Umbilical cord (tissue), 2 donors: Measurements from ENCODE around the gene SGCD. TPM values are rescaled to one million over a fixed set of nuclear protein-coding genes. Genes with fewer than 3 reads are reported as not detected.

Source experiments
- DNase-seq: peaks from one replicate; pipeline ENCODE4 v3.0.0-alpha.2; 2015; ENCODE audit warnings: low spot score
- total RNA-seq: library from RNA; depleted of rRNA; stranded (reverse); fragments of >200 nt; gene quantifications from one replicate; pipeline ENCODE4 v1.2.3, GENCODE V29; 2014; ENCODE audit warnings: low replicate concordance; ENCODE audit not compliant: insufficient read depth

SGCD gene
- total RNA-seq, 1 donor from 2014 or later = 43.8 TPM

DNA sequence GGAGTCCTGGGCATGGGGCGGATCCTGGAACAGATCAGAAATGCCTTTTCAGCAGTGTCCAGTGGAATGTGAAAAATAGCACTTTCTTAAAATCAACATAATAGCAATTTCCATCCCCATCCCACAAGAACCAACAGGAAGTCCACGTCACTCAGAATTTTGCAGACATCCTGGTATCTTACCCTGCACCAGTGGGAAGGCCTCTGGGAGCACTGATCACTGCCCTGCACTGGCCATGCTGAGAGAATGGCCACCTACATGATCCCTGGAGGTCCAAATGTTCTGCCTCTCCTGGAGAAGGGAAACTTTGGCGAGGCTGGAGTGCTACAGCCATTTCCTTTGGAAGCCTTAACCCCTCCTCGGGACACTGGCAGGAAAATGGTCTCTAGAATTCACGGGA lies 173.8 kb downstream of the SGCD start:
- no peak for DNase-seq

DNA sequence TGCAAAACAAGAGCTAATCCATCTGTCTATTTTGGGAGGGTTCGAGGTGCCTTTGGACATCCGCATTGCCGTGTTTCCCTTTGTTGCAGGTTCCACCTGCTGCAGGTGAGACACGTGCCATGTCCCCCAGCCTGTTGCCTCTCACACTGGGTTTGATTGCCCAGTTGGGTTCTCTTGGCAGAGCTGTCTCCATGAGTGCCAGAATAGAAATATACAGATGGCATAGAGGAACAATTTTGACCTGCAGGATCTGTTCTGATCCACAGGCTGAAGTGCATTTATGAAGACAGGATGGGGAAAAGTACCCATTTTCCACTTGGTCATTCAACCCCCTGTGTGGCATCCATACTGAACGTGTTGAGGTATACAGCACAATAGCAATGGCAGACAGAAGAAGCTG lies 178.1 kb downstream of the SGCD start:
- no peak for DNase-seq

DNA sequence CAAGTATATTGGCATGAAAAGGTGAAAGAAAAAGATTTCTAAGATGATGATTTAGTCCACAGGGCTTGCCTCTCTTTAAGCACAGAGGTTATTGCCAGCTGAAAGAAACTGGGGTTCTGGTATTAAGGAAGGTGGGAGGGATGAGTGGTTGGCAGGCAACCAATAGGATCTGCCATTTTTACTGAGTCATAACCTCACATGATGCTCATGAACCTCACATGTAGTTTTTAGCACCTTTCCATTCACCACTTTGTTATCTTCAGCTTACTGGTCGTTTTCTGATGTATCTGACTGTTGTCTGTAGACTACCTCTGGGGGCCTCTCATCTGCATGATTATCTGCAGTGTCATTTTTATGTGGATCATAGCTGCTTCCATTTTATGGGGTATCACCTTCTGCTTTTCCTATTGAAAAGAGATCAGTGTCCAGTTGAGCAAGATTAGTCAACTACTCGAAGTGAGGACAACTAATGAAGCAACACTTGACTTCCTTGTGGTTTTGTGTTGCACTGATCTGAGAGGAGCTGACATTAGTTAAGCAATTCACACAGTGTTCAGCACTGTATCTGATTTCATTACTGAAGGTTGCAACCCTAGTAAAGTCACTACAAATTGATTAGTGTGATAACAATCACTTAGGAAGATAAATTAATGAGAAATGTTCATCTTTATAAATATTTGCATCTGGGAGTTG lies 186.3 kb downstream of the SGCD start:
- DNase-seq = no peak

DNA sequence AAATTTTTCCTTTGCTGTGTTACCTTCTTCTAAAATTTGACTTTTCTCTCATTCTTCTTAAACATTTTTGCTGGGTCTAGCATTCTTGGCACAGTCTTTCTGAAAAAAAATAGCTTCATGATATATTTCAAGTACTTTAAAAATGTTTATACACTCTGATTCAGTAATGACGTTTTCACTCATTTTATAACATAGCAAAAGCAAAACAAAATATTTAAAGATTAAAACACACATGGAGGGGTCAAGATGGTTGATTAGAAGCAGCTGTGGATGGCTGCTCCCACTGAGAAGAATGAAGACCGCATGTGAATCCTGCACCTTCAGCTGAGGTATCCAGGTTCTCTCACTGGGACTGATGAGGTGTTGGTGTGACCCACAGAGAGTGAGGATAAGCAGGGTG lies 188.2 kb downstream of the SGCD start:
- no peak for DNase-seq

DNA sequence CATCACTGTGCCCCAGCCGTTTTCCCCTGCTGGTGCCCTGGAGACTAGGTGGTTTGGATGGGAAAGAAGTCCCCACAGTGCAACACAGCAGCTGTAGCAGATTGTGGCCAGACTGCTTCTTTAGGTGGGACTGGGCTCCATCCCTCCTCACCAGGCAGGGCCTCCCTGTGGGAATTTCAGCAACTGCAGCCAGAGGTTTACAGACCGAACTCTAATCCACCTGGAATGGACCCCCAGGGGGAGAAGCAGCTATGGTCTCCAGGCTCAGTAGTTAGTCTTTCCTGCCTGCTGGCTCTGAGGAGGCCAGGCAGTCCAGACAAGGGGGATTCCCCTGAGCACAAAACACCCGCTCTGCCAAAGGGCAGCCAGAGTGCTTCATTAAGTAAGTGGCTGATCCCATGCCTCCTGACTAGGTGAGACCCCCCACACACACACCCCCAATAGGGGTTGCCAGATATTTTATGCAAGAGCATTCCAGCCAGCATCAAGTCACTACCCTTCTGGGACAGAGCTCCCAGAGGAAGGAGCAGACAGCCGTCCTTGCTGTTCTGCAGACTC lies 188.9 kb downstream of the SGCD start:
- DNase-seq = no peak

DNA sequence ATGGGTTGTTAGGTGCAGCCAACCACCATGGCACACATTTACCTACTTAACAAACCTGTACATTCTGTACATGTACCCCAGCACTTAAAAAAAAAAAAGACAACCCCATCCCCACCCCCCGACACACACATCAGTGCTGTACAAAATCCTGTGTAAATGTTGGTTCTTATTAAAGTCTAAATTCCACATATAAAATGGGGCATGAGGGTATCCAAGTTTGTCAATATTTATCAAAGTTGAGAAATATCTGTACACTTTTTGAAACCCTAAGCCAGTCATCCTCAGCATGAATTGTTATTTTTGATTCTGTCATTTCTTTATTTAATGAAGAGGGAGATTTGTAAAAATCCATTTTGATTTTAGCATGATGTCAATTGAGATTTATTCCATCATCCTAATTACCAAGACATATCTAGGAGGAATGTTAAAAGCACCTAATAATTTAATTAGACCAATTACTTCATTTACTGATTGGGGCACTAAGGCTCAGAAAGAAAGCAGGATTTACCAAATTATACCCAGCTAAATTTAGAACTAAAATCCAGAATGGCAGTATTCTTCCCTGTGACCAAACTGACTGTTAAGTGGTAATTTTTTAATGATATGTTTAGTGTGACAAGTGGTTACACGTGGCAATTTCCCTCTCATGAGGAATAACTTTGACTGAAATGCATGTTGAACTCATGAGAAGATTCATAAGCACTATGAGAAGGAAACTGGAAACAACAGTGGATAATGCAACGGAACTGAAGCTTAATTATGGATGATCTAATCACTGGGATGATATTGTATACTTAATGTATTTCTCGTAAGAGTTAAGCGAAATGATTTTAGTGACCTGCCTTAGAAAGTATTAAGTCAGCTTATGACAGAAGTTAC lies 195.9 kb downstream of the SGCD start:
- DNase-seq = no peak

DNA sequence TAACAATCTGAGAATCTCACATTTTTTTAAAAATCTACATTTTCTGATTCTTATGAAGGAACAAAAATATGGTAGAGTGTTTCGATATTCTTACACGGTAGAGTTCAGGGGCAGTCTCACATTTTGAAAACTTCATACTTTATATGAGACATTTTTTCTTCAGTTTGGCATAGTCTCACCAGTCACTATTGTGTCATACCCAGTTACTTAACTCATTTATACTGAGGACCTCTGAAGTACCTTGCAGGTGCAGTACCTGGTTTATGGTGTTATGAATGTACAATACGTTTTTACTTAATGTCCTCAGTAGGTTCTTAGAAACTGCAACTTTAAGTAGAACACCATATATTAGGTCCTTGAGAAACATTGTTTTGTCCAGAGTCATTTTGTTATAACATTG lies 196.6 kb downstream of the SGCD start:
- no peak for DNase-seq

DNA sequence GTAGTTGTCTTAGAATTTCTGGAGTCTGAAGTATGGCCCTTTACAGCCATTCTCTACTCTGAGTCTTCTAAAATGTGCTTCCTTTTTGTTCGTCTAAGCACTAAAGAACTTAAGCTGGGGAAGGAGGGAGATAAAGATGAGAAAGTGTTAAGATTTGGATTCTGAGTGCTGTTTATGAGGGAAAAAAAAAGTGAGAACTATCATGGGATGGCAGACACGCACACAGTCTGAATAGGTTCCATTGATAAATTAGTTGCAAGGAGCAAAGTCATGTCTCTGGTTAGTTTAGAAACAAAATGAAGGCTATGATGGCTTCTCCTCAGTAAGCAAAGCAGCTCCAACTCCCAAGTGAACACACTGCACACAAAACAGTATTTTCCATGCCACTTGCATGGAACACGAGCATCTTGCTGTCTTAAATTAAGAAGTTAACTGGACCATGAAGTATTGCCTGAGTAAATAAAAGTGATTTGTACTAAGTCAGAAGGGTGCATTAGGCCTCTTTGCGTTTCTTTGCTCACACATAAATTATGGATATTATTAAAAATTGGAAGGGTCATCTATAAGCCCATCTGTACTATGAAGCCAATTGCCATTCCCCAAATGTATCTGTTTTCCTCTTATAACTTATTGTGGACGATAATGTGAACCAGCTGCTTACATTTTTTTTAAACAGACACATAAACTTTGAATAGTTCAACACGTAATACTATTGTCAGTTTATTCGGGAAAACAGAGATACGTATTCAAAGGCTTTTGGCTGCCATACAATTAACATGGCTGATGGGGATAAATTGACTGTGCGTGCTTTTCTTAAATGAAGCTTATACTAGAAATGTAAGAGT lies 199.3 kb downstream of the SGCD start:
- DNase-seq = no peak

DNA sequence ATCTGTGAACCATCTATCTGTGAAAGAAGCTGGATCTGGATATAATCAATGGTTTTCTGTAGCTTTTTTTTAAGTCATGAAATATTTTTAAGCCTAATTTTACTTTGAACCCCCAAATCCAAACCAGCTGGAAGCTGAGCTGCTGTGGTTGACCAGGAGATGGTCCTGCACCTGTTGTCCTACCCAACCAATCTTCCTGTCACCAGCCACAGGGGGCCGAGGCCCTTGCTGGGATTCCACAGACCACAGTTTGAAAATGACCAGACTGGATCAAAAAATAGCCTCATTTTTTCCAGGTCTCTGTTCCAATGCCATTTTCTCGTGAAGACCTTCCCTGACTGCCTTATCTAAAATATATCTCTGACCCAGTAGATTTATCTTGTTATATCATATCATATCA lies 200.6 kb downstream of the SGCD start:
- DNase-seq = no peak

DNA sequence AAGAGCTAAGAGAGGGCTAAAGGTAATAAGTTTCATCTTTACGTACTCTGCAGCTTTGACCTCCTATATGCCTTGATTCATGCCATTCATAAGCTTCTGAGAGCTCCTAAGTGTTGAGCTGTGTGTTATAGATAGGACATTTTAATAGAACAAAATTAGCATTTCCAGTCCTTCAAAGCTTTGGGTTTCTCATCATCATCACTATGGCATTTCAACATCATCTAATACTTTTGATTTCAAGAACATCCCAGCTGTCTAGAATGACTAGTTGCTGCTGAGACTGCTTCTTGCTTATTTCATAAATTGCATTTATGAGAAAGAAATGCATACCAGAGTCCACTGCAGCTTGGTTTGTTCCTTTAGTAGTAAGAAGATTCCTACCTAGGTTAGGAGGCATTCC lies 201.7 kb downstream of the SGCD start:
- peak; percentile 2 for DNase-seq

DNA sequence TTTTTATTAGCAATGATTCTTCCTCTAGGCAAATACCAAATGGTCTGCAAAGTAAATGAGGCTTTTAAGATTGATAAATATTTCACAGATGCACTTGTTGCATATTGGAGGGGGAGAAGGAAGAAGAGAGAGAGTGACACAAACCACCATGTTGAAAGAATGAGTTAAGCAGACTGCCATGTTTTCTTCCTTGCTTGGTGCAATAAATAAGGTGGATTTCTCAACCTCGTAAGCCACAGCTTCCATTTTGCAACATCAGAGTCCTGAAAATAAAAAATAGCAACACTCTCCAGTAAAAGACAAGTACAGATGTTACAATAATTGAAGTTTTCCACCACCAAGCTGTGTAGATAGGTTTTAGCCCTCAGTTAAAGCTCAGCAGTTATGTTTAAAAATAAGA lies 202.9 kb downstream of the SGCD start:
- no peak for DNase-seq

DNA sequence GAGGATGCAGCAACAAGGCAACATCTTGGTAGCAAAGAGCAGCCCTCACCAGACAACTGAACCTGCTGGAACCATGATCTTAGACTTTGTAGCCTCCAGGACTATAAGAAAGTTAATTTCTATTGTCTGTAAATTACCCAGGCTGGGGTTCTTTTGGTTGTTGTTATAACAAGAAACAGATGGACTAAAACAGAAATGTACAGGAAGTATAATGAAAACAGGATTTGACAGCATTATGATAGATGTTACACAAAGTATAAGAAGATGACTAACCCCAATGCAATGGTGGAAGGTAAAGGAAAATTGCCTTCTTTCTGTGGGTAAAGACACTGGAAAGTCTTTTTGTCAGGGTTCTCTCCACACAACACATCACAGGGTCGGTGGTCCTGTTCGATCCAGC lies 204.2 kb downstream of the SGCD start:
- no peak for DNase-seq

DNA sequence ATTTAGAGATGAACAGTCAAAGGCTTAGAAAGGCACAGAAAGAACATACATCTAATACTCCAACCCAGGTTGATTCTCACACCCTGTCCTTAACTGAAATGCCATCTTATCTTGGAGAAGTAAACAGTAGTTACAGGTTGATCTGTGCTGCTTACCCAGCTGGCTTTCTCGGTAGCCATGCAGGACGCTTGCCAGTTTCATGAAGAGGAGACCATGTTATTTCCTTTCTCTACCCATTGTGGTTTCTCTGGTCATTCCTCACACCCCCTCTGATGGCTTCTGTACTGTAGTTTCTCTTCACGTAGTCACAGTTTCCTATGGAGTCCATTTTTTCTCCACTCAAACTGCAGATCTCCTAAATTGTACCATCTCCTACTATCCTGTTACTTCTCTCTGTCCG lies 206.0 kb downstream of the SGCD start:
- no peak for DNase-seq

DNA sequence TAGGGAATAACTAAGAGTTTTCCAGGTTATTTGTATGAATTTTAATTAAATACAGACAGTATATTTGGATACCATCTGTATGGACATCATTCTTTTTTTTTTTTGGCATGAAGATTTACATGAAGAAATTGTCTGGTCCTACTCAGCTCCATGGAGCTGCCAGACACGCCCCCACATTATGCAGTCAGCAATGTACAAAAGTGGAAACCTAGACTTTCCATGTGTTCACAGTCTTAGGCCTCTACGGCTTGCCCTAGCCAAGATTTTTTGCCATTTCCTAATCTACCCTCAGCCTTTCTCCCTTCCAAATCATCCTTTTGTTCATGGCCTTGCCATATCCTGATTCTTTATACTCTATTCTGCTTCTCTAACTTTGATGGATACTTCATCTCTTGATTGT lies 207.1 kb downstream of the SGCD start:
- DNase-seq = no peak

DNA sequence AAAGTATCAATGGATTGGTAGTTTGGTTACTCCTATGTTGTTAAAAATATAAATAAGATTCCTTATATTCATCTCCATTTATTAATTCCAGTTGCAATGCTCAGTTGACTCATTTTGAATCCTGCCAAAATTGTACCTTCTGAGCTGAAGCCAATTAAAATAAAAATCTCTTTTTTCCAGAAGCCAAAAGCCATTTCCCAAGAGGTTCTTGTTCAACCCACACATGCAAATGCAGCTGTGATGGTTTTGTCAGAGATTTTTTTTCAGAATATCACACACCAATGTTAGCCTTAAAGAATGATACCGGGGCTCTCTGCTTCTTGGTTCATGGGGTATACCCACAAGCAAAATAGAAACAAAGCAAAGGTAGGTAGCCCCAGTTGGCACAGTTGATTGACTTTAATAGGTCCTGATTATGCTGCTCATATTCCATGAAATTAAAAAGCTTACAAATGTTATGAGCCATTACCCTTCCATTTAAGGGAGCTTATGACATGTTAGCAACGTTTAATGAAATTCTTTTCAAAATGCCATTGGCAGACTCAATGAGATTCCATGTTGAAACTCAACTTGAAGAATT lies 208.0 kb downstream of the SGCD start:
- DNase-seq = no peak

DNA sequence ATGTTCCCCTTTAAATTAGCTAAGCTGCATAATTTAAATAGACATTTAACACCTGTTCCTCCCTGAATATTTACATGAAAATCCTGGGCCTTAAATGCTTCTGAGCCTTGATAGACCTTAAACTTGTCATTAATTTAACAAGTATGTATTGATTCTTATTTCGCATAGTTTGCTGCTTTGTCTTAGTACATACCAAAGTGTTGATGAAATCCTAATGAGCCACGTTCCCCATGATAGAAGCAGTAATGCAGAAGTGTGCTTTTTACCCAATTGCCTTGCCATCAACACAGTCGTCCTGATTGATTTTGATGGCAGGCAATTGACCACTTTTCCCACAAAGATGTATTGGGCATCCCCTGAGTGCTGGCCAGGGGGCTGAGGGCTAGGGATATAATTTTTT lies 213.5 kb downstream of the SGCD start:
- DNase-seq = no peak

DNA sequence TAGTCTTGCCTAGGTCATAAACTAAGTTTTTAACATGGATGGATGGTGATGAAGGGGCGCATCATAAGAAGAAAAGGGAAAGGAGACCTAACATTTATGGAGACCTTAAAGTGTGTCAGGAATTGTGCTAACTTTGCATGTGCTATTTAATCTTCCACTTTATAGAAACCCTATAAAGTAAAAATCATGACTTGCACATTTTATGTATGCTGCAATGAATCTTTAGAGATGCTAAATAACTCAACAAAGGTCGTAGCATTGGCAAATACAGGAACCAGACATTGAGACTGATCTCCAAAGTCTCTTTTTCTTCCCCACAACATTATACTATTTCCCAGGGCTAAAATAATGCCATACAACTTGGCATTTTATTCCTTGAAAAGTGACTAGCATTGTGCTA lies 214.6 kb downstream of the SGCD start:
- DNase-seq = no peak

DNA sequence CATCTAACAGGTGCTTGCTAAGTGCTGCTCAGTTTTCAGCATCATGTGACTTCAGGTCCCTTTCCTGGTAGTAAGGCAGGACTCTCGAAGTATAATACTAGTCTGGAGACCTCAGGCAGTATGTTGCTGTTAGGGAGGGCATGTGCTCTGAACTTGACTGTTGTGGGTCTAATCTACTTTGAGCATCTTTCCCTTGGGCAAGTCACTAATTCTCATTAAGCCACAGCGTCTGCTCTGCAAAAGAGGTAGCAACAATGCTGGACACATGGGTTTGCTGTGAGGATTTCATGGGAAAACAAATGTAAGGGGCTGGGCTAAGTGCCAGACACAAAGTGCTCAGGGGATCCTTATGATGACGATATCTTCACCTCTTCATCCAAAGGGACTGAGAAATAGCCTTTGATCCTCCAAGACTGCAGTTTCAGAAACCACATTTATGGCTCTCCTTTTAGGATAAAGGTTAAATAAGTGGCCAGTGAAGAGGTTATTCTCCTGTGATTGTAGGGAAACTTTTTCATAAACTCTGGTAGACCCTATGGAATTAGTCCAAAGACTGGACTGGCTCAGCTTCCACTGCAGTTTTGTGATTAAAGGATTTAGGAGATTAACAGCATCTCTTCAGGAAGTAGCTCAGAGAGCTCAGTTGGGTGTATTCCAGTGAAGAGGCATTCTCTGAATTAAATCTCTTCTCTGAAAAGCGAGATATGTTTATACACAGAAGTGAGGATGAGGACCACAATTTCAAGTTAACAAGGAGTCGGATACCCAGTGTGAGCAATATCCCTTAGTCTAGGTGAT lies 216.6 kb downstream of the SGCD start:
- DNase-seq = peak; percentile 1

DNA sequence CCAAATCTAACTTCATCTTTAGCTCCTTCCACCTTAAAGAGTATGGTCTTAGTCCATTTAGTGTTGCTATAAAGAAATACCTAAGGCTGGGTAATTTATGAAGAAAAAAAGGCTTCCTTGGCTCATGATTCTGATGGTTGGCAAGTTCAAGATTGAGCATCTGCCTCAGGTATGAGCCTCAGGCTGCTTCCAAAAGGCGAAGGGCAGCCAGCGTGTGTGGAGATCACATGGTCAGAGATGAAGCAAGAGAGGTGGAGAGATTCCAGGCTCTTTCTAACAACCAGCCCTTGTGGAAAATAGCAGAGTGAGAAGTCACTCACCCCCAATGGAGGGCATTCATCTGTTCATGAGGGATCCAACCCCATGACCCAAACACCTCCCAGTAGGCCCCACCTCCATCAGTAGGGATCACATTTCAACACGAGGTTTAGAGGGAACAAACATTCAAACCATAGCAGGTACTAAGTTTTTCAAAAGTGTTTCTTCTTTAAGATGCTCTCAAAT lies 225.9 kb downstream of the SGCD start:
- no peak for DNase-seq

DNA sequence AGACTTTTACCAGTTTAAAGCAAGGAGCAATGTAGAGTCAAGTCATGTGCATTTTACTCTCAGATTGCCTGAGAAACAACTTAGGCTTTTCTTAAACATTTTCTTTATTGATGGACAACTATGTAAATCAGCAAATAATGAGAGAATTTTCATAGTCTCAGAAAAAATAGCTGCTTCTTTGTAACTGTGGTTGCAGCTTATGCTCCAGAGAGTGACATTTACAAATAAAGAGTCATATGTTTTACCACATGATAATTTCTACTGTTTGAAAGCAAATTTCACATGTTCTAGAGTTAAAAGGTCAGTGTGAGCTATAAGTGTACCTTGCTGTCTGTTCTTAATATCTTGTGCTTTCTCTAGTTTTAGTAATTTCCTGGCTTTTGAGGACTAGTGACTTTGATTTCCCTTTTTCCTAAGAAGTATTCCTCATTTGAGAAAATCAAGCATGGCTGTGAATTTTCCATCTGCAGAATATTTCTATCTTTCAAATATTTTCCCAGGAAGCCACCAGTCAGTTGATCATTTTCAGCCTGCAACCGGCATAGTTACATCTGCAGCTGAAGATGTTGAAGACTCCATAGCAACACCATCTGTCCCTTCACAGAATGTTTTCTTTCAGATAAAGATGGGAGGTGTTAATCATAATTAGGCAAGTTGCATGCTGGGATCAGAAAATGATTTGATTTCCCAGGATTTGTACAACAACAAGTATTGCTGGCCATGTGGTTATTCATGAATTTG lies 229.9 kb downstream of the SGCD start:
- DNase-seq = no peak
